Measurements from ENCODE around the gene AFF4. TPM values are rescaled to one million over a fixed set of nuclear protein-coding genes. Genes with fewer than 3 reads are reported as not detected.

Gene AFF4
- total and polyA plus RNA-seq, 9 of the 15 experiments (the other 6 are each of a cell fraction or from before 2014, with no cell fraction given) = 1.7 to 25.8 (median 17.9) TPM

DNA sequence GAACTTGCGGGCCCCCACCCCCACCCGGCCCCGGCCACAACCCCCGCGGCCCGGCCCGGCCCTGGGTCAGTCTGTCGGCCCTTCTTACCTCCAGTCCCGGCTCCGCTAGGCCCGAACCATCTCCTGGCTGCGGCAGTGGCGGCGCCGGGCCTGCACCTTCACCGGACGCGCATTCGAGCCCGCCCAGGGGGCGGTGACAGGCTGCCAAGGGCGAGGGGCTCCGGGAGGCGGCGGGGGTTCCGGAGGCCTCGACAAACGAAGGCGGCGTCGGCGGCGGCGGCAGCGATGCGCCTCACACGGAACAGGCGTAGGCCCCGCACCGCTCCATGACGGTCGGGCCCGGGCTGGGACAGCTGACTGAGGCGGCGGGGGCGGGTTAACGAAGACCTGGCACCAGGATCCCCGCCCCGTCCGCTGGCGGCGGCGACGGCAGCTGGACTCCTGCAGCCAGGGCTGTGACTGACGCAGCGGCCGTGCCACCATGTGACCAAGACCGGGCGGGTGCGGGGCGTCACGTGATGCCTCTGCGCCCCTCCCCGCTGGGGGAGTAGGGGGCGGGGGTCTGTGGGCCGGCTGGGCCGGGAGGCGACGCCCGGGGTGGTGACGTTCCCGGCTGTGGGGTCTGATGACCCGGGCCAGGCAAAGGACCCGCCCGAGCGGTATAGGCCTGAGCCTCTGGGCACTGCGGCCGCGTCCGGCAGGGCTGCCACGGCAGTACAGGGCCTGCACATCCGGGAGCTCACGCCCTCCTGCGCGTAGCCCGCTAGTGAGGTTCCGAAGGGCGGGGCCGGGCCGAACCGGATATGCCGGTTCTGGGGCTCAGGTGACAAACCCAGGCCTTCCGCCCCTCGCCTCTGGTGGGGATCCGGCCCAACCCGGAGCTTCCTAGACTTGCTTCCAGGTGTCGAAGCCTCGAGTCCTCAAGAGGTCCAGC lies at the start of gene AFF4 (continued):
- TF ChIP-seq, protein P1, sequence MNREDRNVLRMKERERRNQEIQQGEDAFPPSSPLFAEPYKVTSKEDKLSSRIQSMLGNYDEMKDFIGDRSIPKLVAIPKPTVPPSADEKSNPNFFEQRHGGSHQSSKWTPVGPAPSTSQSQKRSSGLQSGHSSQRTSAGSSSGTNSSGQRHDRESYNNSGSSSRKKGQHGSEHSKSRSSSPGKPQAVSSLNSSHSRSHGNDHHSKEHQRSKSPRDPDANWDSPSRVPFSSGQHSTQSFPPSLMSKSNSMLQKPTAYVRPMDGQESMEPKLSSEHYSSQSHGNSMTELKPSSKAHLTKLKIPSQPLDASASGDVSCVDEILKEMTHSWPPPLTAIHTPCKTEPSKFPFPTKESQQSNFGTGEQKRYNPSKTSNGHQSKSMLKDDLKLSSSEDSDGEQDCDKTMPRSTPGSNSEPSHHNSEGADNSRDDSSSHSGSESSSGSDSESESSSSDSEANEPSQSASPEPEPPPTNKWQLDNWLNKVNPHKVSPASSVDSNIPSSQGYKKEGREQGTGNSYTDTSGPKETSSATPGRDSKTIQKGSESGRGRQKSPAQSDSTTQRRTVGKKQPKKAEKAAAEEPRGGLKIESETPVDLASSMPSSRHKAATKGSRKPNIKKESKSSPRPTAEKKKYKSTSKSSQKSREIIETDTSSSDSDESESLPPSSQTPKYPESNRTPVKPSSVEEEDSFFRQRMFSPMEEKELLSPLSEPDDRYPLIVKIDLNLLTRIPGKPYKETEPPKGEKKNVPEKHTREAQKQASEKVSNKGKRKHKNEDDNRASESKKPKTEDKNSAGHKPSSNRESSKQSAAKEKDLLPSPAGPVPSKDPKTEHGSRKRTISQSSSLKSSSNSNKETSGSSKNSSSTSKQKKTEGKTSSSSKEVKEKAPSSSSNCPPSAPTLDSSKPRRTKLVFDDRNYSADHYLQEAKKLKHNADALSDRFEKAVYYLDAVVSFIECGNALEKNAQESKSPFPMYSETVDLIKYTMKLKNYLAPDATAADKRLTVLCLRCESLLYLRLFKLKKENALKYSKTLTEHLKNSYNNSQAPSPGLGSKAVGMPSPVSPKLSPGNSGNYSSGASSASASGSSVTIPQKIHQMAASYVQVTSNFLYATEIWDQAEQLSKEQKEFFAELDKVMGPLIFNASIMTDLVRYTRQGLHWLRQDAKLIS (CRISPR knock-in tag; IDR thresholded peaks at IDR 0.05) = peak; percentile 96
- TF ChIP-seq ARID1B (IDR thresholded peaks at IDR 0.05) = peak; percentile 20; the same call in 1 of the 2 replicates
- no peak for TF ChIP-seq POLR3A (IDR thresholded peaks at IDR 0.05; ENCODE audit: borderline replicate concordance, extremely low read depth, insufficient read depth, insufficient read length)
- peak; percentile 75; the same call in 1 of the 2 replicates for TF ChIP-seq NFRKB (IDR thresholded peaks at IDR 0.05; ENCODE audit: low read depth)
- TF ChIP-seq FOXM1 (IDR thresholded peaks at IDR 0.05; ENCODE audit: low read depth) = no peak
- peak; percentile 91; the same call in 1 of the 2 replicates for TF ChIP-seq FOXM1 (CRISPR knock-in tag; IDR thresholded peaks at IDR 0.05; ENCODE audit: low read depth)
- TF ChIP-seq DMBX1 (CRISPR knock-in tag; IDR thresholded peaks at IDR 0.05; ENCODE audit: borderline replicate concordance) = peak; percentile 67
- TF ChIP-seq, protein P2, sequence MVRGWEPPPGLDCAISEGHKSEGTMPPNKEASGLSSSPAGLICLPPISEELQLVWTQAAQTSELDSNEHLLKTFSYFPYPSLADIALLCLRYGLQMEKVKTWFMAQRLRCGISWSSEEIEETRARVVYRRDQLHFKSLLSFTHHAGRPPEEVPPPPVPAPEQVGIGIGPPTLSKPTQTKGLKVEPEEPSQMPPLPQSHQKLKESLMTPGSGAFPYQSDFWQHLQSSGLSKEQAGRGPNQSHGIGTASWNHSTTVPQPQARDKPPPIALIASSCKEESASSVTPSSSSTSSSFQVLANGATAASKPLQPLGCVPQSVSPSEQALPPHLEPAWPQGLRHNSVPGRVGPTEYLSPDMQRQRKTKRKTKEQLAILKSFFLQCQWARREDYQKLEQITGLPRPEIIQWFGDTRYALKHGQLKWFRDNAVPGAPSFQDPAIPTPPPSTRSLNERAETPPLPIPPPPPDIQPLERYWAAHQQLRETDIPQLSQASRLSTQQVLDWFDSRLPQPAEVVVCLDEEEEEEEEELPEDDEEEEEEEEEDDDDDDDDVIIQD (CRISPR knock-in tag; IDR thresholded peaks at IDR 0.05) = no peak
- TF ChIP-seq, protein P3, sequence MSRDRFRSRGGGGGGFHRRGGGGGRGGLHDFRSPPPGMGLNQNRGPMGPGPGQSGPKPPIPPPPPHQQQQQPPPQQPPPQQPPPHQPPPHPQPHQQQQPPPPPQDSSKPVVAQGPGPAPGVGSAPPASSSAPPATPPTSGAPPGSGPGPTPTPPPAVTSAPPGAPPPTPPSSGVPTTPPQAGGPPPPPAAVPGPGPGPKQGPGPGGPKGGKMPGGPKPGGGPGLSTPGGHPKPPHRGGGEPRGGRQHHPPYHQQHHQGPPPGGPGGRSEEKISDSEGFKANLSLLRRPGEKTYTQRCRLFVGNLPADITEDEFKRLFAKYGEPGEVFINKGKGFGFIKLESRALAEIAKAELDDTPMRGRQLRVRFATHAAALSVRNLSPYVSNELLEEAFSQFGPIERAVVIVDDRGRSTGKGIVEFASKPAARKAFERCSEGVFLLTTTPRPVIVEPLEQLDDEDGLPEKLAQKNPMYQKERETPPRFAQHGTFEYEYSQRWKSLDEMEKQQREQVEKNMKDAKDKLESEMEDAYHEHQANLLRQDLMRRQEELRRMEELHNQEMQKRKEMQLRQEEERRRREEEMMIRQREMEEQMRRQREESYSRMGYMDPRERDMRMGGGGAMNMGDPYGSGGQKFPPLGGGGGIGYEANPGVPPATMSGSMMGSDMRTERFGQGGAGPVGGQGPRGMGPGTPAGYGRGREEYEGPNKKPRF (IDR thresholded peaks at IDR 0.05; ENCODE audit: low read depth, low read length) = no peak

Measured in K562 (cell line).